Hematopoietic multipotent progenitor cell treated with erythropoietin and hydrocortisone succinate and interleukin-3 and kit ligand, for 15 days (in vitro differentiated cells): Measurements from ENCODE around the gene SPOCD1.
A peak's percentile ranks its signal among the peaks of the same experiment; 100 is the strongest.

Experiments
- DNase-seq: peaks from one replicate; pipeline ENCODE4 v3.0.0-alpha.2; 2015; ENCODE audit warnings: low spot score

Gene SPOCD1

GRCh38 chr1:31755850-31756492 is 59.9 kb downstream of the SPOCD1 start:
- no peak for DNase-seq

- no peak for DNase-seq
Measured at GRCh38 chr1:31755197-31755611, 60.6 kb downstream of the SPOCD1 start.

- no peak for DNase-seq
Measured at GRCh38 chr1:31754397-31754796, 61.4 kb downstream of the SPOCD1 start.

DNA sequence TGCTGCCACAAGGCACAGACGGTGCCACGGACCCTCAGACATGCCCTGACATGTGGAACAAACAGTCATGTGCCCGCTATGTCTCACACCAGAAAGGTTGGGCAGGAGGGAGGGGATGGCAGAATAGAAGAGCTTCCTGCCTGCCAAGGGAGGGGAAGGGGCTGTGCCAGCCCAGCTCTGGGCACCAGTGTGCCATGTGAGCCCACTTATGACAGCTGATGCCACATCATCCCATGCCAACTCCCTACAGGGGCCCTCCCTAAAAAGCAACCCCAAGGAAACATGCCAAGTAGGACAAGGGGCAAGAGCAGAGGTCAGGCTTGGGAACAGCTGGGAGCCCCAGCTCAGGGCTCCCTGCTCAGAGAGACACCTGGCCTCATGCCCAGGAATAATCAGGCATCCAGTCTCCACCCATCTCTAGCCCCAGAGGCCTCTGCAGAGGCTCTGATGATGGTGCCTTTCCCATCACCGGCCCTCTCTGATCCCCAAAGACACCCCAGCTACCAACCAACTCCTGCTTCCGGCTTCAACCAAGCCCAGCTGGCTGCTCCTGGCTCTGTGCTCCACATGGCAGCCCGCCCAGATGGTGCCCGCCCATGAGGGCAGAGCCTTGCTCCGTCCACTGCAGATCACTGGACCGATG is 62.0 kb downstream of the SPOCD1 start:
- no peak for DNase-seq

GRCh38 chr1:31752952-31753475 is 62.8 kb downstream of the SPOCD1 start:
- no peak for DNase-seq

DNA sequence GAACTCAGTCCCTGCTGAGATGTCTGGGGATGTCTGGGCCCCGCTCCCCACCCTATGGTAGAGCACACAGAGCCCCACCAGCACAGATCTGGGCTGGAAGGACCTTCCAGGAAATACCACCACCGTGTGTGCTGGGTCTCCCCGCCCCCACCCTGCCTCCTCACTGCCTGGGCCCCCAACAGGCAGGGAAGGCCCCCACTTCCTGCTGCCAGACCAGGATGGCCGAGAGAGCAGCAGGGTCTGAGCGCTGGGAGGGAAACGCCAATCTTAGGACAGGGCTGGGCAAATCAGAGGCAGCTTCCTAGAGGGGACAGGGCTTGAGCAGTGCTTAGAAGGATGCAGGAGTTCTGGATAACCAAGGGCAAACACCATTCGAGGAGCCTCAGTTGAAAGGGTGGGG is 63.6 kb downstream of the SPOCD1 start:
- no peak for DNase-seq

DNA sequence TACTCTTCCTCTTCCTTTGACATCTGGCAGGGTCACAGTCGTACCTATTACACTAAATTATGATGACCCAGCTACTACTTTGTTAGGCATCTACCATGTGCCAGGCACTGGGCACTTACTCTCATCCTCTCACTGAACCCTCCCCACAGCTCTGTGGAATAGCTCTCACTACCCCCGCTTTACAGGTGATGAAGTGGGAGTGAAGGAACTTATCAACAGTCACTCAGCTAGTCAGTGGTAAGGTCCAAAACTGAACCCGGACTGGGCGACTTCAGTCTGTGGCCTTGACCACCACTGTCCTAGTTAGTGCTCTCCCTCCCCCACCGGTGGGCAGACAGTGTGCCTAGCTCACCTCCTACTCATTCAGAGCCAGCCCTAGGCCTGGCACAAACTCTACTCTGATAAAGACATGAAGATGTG is 64.0 kb downstream of the SPOCD1 start:
- no peak for DNase-seq

DNA sequence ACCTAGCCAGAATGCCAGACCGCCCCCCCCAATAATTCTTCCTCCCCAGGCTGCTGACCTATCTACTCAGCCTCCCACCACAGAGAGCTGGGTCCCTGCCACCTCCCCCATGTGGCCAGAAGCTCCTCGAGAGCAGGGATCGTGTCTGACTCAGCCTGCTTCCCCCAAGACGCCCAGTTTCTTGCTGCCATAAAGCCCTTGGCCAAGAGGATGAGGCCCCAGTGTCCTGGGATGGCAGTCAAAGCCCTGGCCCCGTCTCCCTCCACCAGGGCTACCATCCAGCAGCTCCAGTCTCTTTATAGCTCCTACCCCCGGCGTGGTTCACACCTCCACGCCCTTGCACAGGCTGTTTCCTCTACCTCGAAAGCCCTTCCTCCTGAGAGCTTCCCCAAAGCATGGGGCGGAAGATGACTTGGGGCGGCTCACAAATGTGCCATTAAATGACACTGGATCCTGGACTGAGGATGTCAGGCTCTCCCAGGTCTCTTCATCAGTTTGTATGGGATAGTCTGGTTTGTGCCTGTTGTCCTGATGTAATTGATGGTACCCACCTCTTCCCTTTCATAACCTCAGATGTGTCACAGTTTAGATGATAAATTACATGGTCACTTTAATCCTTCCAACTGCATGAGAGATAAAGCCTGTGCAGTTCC is 64.8 kb downstream of the SPOCD1 start:
- DNase-seq: no peak

DNA sequence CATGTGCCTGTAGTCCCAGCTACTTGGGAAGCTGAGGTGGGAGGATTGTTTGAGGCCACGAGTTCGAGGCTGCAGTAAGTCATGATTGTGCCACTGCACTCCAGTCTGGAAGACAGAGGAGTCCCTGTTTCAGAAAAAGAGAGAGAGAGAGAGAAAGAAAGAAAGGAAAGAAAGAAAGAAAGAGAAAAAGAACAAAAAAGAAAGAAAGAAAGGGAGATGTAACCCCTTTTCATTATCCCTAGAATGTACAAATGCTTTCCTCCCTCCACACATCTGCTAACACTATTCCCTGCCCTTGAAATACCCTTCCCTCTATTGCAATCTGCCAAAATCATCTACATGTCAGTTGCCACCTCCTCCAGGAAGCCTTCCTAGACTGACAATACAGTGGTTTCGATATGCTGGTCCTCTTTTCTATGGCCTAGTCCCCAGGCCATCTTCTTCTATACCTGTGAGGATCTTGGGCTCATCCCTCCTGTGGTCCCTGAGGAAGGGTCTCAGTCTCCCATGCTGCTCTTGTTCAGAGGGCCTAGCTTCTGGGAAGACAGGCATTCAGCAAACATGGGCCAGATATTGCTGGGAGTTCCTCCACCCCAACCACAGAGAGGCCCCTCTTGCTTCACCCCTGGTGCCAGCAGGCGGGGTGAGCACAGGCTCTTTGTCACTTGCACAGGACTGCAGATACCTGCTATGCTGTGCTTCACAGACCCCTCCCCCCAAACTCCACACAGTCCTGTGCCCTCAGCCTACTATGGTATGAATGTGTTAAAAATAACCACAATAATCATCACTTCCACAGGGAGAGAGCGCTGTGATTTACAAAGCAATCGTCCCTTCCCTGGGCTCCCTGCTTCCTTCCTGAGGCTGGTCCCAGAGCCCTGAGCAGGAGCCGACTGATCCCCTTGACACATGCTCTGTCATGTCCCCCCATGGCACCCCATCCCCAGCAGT is 65.8 kb downstream of the SPOCD1 start:
- no peak for DNase-seq

- no peak for DNase-seq
Measured at GRCh38 chr1:31748365-31748764, 67.5 kb downstream of the SPOCD1 start.

GRCh38 chr1:31747304-31747703 is 68.5 kb downstream of the SPOCD1 start:
- no peak for DNase-seq

DNA sequence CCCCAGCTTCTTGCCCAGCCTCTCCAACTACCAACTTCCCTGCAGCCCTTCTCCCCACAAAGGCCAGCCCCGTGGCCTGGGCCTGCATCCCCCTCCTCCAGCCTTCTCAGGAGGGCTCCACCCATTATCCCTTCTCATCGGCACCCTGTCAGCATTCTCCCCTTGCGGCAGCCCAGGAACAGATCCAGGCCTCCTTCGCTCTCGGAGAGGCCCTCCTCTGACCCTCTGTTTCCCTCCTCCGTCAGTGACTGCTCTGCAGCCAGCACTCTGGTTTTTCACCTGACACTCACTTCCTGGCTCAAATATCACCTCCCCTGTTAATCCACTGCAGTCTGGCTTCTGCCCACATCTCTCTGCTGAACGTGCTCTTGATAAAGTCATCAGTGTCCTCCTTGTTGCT is 69.1 kb downstream of the SPOCD1 start:
- no peak for DNase-seq

- no peak for DNase-seq
Measured at GRCh38 chr1:31745946-31746670, 69.7 kb downstream of the SPOCD1 start.

- peak; percentile 18 for DNase-seq
Measured at GRCh38 chr1:31745096-31745945, 70.5 kb downstream of the SPOCD1 start.

DNA sequence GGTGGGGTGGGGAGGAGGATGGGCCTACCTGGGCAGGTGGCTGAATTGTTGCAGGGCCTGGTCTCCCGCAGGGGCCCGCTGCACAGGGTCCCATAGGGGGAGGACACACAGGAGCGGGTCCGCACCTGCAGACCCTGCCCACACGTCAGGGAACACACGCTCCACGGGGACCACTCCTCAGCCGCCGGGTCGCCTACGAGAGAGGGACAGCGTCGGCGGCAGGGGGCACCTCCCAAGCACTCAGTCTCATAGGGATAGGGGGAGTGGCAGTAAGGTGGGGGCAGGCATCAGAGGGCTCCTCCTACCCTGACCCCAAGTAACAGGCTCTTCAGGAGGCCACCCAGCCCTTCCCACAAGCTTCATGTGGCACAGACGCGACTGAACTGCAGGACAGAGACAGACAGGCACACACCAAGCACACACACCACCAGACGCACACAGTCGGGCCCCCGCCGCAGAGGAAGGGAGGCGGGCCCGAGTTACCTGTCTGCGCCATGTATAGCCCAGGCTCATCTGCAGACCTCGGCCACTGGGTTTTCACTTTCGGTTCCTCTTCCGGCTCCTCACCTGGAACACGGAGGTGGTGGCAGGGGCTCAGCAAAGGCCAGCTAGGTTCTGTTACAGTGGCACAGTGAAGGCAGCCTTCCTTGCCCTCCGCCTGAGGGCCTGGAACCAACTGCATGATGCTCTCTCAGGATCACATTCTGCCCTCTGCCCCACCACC is 71.5 kb downstream of the SPOCD1 start:
- DNase-seq: no peak

GRCh38 chr1:31742462-31743212 is 73.2 kb downstream of the SPOCD1 start:
- DNase-seq: no peak
